Stimulated activated CD4-positive, alpha-beta T cell treated with anti-CD3 and anti-CD28 coated beads, Interleukin-2, amount 100 ng/mL, for 24 hours (primary cell): ENCODE data around the gene NT5DC2.
A peak's percentile ranks its signal among the peaks of the same experiment; 100 is the strongest.
"Not testable (repeated sequence)": the region's sequence is repeated elsewhere in the genome, so short reads cannot be mapped to it uniquely, and the experiment has no call there.

ENCODE experiments used
- DNase-seq, 2 donors: peaks; one replicate each; pipeline ENCODE4 v3.0.0-alpha.2; 2020

The NT5DC2 gene

GRCh38 chr3:52537165-52537620 lies 3.5 kb upstream of the NT5DC2 start:
- no peak for DNase-seq

GRCh38 chr3:52536369-52537164 lies 2.9 kb upstream of the NT5DC2 start, which contains the start of gene UQCC5:
TSS of gene UQCC5 (plus strand) at chr3:52536605. CDS start at chr3:52536756, 151 bp downstream.
- DNase-seq, result peak; percentile 97

- no peak for DNase-seq
Observed at GRCh38 chr3:52536112-52536368, 2.4 kb upstream of the NT5DC2 start.

DNA sequence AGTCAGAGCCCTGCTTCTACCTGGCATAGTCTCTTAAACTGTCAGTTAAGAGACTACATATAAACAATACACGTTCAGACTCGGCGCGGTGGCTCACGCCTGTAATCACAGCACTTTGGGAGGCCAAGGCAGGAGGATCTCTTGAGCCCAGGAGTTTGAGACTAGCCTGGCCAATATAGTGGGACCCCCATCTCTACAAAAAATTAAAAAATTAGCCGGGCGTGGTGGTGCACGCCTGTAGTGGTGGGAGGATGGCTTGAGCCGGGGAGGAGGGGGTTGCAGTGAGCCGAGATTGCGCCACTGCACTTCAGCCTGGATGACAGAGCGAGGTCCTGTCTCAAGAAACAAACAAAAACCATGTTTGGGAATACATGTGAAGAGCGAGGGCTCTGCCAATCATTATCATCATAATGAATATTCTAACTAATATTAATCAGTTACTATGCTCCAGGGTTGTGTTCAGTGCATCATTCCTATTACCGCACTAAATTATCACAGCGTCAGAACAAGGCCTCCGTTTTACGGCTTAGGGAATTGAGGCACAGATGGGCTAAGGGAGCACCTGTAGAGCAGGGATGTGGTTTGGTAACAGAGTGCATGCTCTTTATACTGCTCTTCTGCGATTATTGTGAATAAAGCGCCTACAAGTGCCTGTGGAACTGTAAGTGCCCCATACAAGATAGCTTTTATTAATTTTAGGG lies 1.9 kb upstream of the NT5DC2 start:
- DNase-seq, result no peak

DNA sequence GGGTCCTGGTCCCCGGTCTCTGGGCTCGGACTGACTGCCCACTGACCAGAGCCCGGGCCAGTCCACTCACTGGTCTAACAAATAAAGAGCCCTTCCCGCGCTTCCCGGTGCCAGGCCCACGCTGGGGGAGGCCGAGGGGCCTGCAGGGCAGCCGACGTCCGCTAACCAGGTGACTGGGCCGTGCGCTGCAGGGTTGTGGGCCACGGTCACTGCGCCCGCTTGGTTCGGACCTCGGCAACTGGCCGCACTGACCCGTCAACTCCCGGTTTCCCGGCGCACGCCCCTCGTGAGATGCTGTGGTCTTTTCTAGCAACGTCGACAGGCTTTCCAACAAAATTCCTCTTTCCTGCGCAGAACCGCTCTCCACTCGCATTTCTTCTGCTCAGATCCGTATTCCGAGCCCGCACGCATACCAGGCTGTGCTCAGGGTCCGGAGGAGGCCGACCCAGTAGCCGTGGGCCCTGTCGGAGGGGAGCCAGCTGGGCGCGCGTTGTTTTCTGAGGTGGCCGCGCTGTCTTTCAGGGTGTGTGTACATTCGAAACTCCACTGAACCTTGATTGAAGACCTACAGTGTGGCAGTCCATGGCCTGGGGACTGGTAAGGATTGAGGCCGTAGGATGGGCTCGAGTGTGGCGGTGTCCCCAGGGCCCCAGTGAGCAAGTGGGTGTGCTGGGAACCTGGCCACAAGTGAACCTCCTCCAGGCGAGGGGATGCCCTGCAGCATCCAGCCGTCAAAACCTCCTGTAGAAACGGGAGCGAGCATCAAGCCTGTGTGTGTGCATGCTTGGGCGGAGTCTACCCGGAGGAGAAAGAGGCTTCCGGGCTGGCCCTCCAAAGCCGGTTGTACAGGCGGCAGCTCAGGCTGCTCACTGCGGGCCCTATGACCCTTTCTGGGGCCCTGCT lies 875 bp upstream of the NT5DC2 start:
- no peak for DNase-seq

- DNase-seq, result peak; percentile 33 to 45
Observed at GRCh38 chr3:52532838-52533622, 627 bp downstream of the NT5DC2 start.

- peak in 1 of 2 donors; percentile 30 for DNase-seq
Observed at GRCh38 chr3:52532517-52532837, 1.2 kb downstream of the NT5DC2 start.

GRCh38 chr3:52531860-52532516 lies 1.7 kb downstream of the NT5DC2 start:
- peak in 1 of 2 donors; percentile 3 for DNase-seq

GRCh38 chr3:52530918-52531826 lies 2.5 kb downstream of the NT5DC2 start:
- DNase-seq, result no peak

- no peak for DNase-seq
Observed at GRCh38 chr3:52529376-52530333, 4.0 kb downstream of the NT5DC2 start.

DNA sequence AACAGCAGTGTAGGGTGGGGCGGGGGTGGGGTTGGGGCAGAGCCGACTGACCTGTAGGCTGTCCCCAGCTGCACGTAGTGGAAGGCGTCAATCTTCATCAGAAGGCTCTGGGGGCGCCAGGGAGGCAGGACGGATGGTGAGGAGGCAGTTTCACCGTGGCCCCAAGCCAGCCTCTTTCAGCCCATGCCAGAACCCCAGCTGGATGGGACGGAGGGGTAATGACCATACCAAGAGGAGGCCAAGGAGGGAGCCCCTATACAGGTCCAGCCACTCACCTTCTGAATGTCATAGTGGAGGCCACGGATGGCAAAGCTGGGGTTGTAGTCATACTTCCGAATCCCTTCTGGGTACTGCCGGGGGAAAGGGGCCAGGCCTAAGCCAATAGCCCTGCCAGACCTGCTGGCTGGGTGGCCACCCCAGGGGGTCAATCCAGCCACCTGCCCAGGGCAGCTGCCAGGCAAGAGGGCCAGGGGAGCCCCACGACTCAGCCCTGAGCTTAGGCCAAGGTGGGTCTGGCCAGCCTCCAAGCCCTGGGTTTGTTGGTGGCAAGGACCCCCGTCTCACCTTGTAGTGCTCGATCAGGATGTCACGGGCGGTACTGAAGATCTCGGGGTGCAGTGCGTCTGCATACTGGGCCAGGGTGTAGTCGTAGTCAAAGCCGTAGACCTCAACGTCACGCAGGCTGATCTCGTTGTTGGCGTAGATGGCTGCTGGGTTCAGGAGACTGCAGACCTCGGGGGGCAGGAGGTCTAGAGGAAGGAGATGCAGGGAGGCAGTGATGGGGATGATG lies 4.9 kb downstream of the NT5DC2 start:
- no peak for DNase-seq

- no peak for DNase-seq
Observed at GRCh38 chr3:52527732-52528585, 5.7 kb downstream of the NT5DC2 start.

GRCh38 chr3:52527039-52527731 lies 6.5 kb downstream of the NT5DC2 start:
- no peak for DNase-seq

DNA sequence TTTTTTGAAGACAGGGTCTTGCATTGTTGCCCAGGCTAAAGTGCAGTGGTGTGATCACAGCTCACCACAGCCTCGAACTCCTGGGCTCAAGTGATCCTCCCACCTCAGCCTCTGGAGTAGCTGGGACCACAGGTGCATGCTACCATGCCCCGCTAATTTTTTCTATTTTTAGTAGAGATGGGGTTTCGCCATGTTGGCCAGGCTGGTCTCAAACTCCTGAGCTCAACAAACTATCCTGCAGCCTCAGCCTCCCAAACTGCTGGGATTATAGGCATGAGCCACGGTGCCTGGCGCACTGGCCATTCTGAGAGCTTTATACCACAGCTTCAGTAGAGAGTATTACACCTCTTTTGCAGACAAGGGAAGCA lies 7.0 kb downstream of the NT5DC2 start:
- not testable (repeated sequence) for DNase-seq

- no peak for DNase-seq
Observed at GRCh38 chr3:52525680-52526561, 7.7 kb downstream of the NT5DC2 start.
